HepG2 (cell line): Measurements from ENCODE around the gene PLEKHN1. TPM values are rescaled to one million over a fixed set of nuclear protein-coding genes. Genes with fewer than 3 reads are reported as not detected.

Experiments
- CBFB ChIP-seq: sonication (generic); formaldehyde crosslinking; IDR thresholded peaks from 2 replicates; pipeline ENCODE4 v1.4.0; 2020; ENCODE audit warnings: missing genetic modification reagents
- GATAD2A ChIP-seq: IDR thresholded peaks from 2 replicates; pipeline ENCODE4 v1.6.1; 2016
- HNRNPK ChIP-seq: fragments of 200-400 bp; formaldehyde crosslinking; IDR thresholded peaks from 2 replicates; pipeline ENCODE4 v1.6.1; 2018; ENCODE audit warnings: low read length, low read depth, moderate library complexity, mild to moderate bottlenecking; ENCODE audit not compliant: poor library complexity, severe bottlenecking
- KLF11 ChIP-seq: IDR thresholded peaks from 2 replicates; pipeline ENCODE4 v1.6.1; 2016; ENCODE audit warnings: missing compliant biosample characterization
- NCOR1 ChIP-seq: fragments of 200-600 bp; sonication (generic); IDR thresholded peaks from 2 replicates; pipeline ENCODE4 v1.7.0; 2017; ENCODE audit warnings: antibody characterized with exemption, low read length, borderline replicate concordance
- RFX1 ChIP-seq: fragments of 450-650 bp; IDR thresholded peaks from 2 replicates; pipeline ENCODE4 v1.6.1; 2017
- RXRB ChIP-seq: IDR thresholded peaks from 2 replicates; pipeline ENCODE4 v1.6.1; 2016; ENCODE audit warnings: borderline replicate concordance, missing genetic modification reagents, missing compliant biosample characterization
- SATB2 ChIP-seq: sonication (generic); formaldehyde crosslinking; IDR thresholded peaks from 2 replicates; pipeline ENCODE4 v1.5.0; 2020; ENCODE audit warnings: missing genetic modification reagents
- XBP1 ChIP-seq: sonication (generic); formaldehyde crosslinking; IDR thresholded peaks from 2 replicates; pipeline ENCODE4 v1.5.0; 2020; ENCODE audit warnings: missing genetic modification reagents
- ZKSCAN5 ChIP-seq: sonication (generic); formaldehyde crosslinking; IDR thresholded peaks from 2 replicates; pipeline ENCODE4 v1.5.1; 2020; ENCODE audit warnings: mild to moderate bottlenecking, missing genetic modification reagents
- ZKSCAN8 ChIP-seq: IDR thresholded peaks from 2 replicates; pipeline ENCODE4 v1.6.1; 2016; ENCODE audit warnings: borderline replicate concordance, missing genetic modification reagents, missing compliant biosample characterization
- ZNF121 ChIP-seq: sonication (generic); formaldehyde crosslinking; IDR thresholded peaks from 2 replicates; pipeline ENCODE4 v1.5.0; 2020; ENCODE audit warnings: mild to moderate bottlenecking, missing genetic modification reagents
- ZNF143 ChIP-seq: sonication (generic); formaldehyde crosslinking; IDR thresholded peaks from 2 replicates; pipeline ENCODE4 v1.4.0; 2020; ENCODE audit warnings: missing genetic modification reagents
- ZNF232 ChIP-seq: sonication (generic); formaldehyde crosslinking; IDR thresholded peaks from 2 replicates; pipeline ENCODE4 v1.4.0; 2020; ENCODE audit warnings: missing genetic modification reagents, borderline replicate concordance
- ZNF382 ChIP-seq: sonication (generic); formaldehyde crosslinking; IDR thresholded peaks from 2 replicates; pipeline ENCODE4 v1.5.0; 2020; ENCODE audit warnings: missing genetic modification reagents, mild to moderate bottlenecking, borderline replicate concordance
- ZNF598 ChIP-seq: sonication (generic); formaldehyde crosslinking; IDR thresholded peaks from 2 replicates; pipeline ENCODE4 v1.5.1; 2020; ENCODE audit warnings: mild to moderate bottlenecking, missing genetic modification reagents, borderline replicate concordance
- ZNF746 ChIP-seq: sonication (generic); formaldehyde crosslinking; IDR thresholded peaks from 2 replicates; pipeline ENCODE4 v1.8.0; 2022; ENCODE audit warnings: mild to moderate bottlenecking, missing genetic modification reagents
- ZNF83 ChIP-seq: sonication (generic); formaldehyde crosslinking; IDR thresholded peaks from 2 replicates; pipeline ENCODE4 v1.4.0; 2020; ENCODE audit warnings: missing genetic modification reagents, mild to moderate bottlenecking, borderline replicate concordance
- ZSCAN30 ChIP-seq: sonication (generic); formaldehyde crosslinking; IDR thresholded peaks from 2 replicates; pipeline ENCODE4 v1.5.0; 2020; ENCODE audit warnings: mild to moderate bottlenecking, missing genetic modification reagents
- polyA plus RNA-seq, 8 experiments: library from polyadenylated mRNA; depleted of rRNA in 3 of 8; stranded (reverse) in 7 of 8; unstranded in 1 of 8; fragments of >200 nt; fragmentation: Illumina TruSeq in 4 of 8; extraction: Trizol in 4 of 8; gene quantifications; 2 replicates each; pipeline versions ENCODE4 v1.2.1 to v1.2.3, GENCODE V29; 2011 to 2016; ENCODE audit warnings: low read depth in 4 of 8, missing spikeins in 1 of 8, mixed read lengths in 1 of 8; ENCODE audit not compliant: insufficient read depth in 1 of 8
- total RNA-seq, 5 experiments: library from RNA; depleted of rRNA; stranded (reverse); fragments of >200 nt; fragmentation: Illumina TruSeq; extraction: Trizol; gene quantifications; 2 replicates each; pipeline ENCODE4 v1.2.3, GENCODE V29; 2016; ENCODE audit warnings: low read depth in 1 of 5
- TF ChIP-seq, protein P1 (sequence below): sonication (generic); formaldehyde crosslinking; IDR thresholded peaks from 2 replicates; pipeline ENCODE4 v1.5.1; 2020; ENCODE audit warnings: missing genetic modification reagents, mild to moderate bottlenecking, borderline replicate concordance
- TF ChIP-seq, protein P2 (sequence below): sonication (generic); formaldehyde crosslinking; IDR thresholded peaks from 2 replicates; pipeline ENCODE4 v1.4.0; 2020; ENCODE audit warnings: missing genetic modification reagents
- TF ChIP-seq, protein P3 (sequence below): sonication (generic); formaldehyde crosslinking; IDR thresholded peaks from 2 replicates; pipeline ENCODE4 v1.4.0; 2020; ENCODE audit warnings: missing genetic modification reagents
- TF ChIP-seq, protein P4 (sequence below): sonication (generic); formaldehyde crosslinking; IDR thresholded peaks from 2 replicates; pipeline ENCODE4 v1.5.1; 2020; ENCODE audit warnings: missing genetic modification reagents, mild to moderate bottlenecking, borderline replicate concordance
- TF ChIP-seq, protein P5 (sequence below): fragments of 450-650 bp; IDR thresholded peaks from 2 replicates; pipeline ENCODE4 v1.6.1; 2017; ENCODE audit warnings: mild to moderate bottlenecking

Gene PLEKHN1
- total and polyA plus RNA-seq, 2 of the 13 experiments (the other 11 are each of a cell fraction or from before 2014, with no cell fraction given), result 0.42 to 0.58 TPM

DNA sequence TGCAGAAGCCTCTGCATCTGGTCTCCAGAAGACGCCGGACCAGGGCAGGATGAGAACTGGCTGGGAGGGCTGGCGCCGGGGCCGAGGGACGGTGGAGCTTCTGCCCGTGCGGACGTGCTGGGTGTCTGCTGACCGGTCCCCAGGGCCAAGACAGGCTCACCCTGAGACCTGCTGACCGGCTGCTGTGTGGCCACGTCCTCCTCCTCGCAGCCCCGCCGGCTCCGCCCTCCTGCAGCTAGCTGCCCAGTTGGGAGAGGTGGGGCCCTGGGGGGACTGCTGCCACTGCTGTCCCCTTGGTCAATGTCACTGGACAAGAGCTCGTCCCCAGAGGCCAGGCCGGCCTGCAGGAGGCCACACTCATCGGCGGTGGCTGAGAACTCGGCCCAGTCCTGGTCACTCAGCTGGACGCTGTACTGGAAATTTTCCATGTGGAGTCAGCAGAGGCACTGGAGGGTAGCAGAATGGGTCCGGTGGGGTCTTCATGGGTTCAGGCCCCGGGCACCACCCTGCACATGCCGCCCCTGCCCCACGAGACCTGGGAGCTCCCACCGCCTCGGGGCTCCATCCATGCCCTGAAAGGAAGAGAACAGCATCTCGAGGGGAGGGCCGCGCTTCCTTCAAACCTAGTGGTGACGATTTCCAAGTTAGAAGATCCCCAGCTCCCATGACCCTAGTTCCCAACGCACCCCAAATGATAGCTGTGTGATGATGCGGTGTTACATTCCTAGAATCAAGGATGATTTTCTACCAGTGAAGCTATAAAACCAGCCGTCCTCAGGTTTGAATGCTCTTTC lies 14.5 kb downstream of the PLEKHN1 start (continued):
- TF ChIP-seq ZNF83 (CRISPR knock-in tag) (no peak), ZKSCAN8 (CRISPR knock-in tag) (no peak), CBFB (CRISPR knock-in tag) (no peak), ZNF121 (CRISPR knock-in tag) (no peak), XBP1 (0 out of 2 replicates have a peak, but pooled peaks have one; percentile 27), RFX1 (no peak), KLF11 (CRISPR knock-in tag) (no peak), NCOR1 (no peak), ZNF382 (CRISPR knock-in tag) (no peak), HNRNPK (no peak), ZNF232 (CRISPR knock-in tag) (no peak), SATB2 (CRISPR knock-in tag) (no peak), RXRB (CRISPR knock-in tag) (peak; percentile 36; the same call in 1 of the 2 replicates), ZNF598 (CRISPR knock-in tag) (no peak), ZNF746 (CRISPR knock-in tag) (no peak), ZSCAN30 (CRISPR knock-in tag) (no peak), GATAD2A (CRISPR knock-in tag) (peak; percentile 34; the same call in 1 of the 2 replicates), ZKSCAN5 (CRISPR knock-in tag) (no peak), ZNF143 (CRISPR knock-in tag) (no peak)
- TF ChIP-seq, protein P1, sequence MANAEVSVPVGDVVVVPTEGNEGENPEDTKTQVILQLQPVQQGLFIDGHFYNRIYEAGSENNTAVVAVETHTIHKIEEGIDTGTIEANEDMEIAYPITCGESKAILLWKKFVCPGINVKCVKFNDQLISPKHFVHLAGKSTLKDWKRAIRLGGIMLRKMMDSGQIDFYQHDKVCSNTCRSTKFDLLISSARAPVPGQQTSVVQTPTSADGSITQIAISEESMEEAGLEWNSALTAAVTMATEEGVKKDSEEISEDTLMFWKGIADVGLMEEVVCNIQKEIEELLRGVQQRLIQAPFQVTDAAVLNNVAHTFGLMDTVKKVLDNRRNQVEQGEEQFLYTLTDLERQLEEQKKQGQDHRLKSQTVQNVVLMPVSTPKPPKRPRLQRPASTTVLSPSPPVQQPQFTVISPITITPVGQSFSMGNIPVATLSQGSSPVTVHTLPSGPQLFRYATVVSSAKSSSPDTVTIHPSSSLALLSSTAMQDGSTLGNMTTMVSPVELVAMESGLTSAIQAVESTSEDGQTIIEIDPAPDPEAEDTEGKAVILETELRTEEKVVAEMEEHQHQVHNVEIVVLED (CRISPR knock-in tag), result no peak
- TF ChIP-seq, protein P2, sequence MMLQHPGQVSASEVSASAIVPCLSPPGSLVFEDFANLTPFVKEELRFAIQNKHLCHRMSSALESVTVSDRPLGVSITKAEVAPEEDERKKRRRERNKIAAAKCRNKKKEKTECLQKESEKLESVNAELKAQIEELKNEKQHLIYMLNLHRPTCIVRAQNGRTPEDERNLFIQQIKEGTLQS (CRISPR knock-in tag), result no peak
- TF ChIP-seq, protein P3, sequence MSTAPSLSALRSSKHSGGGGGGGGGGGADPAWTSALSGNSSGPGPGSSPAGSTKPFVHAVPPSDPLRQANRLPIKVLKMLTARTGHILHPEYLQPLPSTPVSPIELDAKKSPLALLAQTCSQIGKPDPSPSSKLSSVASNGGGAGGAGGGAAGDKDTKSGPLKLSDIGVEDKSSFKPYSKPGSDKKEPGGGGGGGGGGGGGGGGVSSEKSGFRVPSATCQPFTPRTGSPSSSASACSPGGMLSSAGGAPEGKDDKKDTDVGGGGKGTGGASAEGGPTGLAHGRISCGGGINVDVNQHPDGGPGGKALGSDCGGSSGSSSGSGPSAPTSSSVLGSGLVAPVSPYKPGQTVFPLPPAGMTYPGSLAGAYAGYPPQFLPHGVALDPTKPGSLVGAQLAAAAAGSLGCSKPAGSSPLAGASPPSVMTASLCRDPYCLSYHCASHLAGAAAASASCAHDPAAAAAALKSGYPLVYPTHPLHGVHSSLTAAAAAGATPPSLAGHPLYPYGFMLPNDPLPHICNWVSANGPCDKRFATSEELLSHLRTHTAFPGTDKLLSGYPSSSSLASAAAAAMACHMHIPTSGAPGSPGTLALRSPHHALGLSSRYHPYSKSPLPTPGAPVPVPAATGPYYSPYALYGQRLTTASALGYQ (CRISPR knock-in tag), result no peak
- TF ChIP-seq, protein P4, sequence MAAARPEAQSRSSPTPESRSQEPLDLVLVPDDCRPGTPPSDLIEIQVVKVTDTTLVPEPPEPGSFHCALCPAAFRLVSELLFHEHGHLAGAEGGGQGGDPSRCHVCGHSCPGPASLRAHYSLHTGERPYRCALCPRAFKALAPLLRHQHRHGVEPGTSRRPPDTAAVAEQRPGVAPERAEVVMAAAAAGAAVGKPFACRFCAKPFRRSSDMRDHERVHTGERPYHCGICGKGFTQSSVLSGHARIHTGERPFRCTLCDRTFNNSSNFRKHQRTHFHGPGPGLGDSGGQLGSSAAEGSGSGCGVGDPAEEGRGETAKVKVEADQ, result no peak
- TF ChIP-seq, protein P5, sequence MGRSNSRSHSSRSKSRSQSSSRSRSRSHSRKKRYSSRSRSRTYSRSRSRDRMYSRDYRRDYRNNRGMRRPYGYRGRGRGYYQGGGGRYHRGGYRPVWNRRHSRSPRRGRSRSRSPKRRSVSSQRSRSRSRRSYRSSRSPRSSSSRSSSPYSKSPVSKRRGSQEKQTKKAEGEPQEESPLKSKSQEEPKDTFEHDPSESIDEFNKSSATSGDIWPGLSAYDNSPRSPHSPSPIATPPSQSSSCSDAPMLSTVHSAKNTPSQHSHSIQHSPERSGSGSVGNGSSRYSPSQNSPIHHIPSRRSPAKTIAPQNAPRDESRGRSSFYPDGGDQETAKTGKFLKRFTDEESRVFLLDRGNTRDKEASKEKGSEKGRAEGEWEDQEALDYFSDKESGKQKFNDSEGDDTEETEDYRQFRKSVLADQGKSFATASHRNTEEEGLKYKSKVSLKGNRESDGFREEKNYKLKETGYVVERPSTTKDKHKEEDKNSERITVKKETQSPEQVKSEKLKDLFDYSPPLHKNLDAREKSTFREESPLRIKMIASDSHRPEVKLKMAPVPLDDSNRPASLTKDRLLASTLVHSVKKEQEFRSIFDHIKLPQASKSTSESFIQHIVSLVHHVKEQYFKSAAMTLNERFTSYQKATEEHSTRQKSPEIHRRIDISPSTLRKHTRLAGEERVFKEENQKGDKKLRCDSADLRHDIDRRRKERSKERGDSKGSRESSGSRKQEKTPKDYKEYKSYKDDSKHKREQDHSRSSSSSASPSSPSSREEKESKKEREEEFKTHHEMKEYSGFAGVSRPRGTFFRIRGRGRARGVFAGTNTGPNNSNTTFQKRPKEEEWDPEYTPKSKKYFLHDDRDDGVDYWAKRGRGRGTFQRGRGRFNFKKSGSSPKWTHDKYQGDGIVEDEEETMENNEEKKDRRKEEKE, result no peak
